GM12875 (cell line): ENCODE results near the gene C1QB.

Source experiments
- H3K4me3 ChIP-seq: one replicate; pipeline ENCODE4 v1.5.1; 2011; ENCODE audit warnings: low read depth, low read length, control low read depth
- TF ChIP-seq, protein P1 (sequence below): IDR thresholded peaks from 2 replicates; pipeline ENCODE4 v1.5.1; 2011; ENCODE audit warnings: low read depth, mild to moderate bottlenecking, control low read depth, inconsistent platforms, low read length, moderate library complexity, borderline replicate concordance; ENCODE audit not compliant: insufficient read depth

Gene C1QB

GRCh38 chr1:22613572-22613918, 39.5 kb upstream of the C1QB start:
- TF ChIP-seq, protein P1, sequence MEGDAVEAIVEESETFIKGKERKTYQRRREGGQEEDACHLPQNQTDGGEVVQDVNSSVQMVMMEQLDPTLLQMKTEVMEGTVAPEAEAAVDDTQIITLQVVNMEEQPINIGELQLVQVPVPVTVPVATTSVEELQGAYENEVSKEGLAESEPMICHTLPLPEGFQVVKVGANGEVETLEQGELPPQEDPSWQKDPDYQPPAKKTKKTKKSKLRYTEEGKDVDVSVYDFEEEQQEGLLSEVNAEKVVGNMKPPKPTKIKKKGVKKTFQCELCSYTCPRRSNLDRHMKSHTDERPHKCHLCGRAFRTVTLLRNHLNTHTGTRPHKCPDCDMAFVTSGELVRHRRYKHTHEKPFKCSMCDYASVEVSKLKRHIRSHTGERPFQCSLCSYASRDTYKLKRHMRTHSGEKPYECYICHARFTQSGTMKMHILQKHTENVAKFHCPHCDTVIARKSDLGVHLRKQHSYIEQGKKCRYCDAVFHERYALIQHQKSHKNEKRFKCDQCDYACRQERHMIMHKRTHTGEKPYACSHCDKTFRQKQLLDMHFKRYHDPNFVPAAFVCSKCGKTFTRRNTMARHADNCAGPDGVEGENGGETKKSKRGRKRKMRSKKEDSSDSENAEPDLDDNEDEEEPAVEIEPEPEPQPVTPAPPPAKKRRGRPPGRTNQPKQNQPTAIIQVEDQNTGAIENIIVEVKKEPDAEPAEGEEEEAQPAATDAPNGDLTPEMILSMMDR, result no peak
- H3K4me3 ChIP-seq, result no peak overlapping the region

GRCh38 chr1:22613951-22614350, 39.1 kb upstream of the C1QB start:
- TF ChIP-seq, protein P1, result no peak
- no peak overlapping the region for H3K4me3 ChIP-seq

DNA sequence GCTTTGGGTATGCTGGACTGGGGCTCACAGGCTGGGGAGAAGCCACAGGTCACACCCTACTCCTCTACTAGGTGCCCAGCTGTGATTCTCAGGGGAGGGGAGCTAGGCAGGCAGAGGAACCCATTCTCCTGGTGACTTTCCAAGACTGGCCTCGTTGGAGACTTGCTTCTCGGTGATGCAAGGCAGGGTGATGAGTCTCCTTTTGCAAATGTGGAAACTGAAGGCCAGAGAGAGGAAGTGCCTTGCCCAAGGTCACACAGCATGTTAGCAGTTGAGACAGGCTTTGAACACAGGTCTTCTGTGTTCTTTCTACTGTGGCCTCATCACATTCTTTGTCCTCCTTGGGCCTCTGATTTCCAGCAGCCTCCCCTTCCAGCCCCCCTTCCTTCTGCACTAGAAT, 37.1 kb upstream of the C1QB start:
- TF ChIP-seq, protein P1, result no peak
- H3K4me3 ChIP-seq, result no peak overlapping the region

- TF ChIP-seq, protein P1, result no peak
- no peak overlapping the region for H3K4me3 ChIP-seq
Measured at GRCh38 chr1:22616571-22616970, 36.5 kb upstream of the C1QB start.

DNA sequence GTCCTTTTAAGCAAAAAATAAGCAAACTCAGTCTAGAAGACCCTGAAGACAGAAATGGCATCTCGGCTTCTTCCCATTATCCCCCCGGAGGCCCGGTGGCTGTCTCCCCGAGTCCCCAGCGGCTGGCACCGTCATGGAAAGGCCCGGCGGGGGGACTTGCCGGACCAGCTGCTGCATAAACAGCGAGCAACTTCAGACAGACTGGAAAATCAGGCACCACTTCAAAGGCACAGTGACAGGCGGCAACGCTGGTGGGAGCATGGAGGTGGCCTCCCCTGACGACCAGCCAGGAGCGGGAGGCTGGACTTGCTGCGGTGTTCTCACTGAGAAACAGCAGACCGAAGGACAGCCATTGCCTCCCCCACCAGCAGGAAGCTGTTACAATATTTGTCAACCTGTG, 35.0 kb upstream of the C1QB start:
- TF ChIP-seq, protein P1, result no peak

GRCh38 chr1:22619252-22619651, 33.8 kb upstream of the C1QB start:
- no peak overlapping the region for H3K4me3 ChIP-seq
- TF ChIP-seq, protein P1, result no peak

More for the DNA sequence above, 35.0 kb upstream of the C1QB start:
- no peak overlapping the region for H3K4me3 ChIP-seq

DNA sequence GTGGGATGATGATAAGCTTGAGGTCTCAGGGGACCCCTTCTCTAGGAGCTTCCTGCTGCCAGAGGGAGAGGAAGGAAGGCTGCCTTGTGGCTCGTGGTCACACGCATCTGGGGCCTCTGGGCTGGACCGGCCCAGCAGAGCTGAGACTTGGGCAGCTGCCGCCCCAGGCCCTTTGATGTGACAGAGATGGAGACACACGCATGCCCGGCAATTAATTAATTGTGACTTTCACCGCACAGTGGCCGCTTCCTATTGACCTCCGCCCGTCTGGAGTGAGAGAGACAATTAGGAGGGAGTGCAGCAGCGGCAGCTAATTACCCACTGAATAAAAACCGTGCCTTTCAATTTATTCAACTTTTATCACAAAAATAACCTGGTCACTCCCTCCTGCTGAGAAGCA, 33.2 kb upstream of the C1QB start:
- H3K4me3 ChIP-seq, result no peak overlapping the region
- TF ChIP-seq, protein P1, result no peak
